ENCODE results near the gene FCRL3. TPM values are rescaled to one million over a fixed set of nuclear protein-coding genes. Genes with fewer than 3 reads are reported as not detected.

The FCRL3 gene
- total RNA-seq, result under 1 TPM in 1 of 2 experiments, not detected in 1; 0.05 TPM

GRCh38 chr1:157700732-157701131 is at the start of gene FCRL3:
FCRL3 (minus strand) TSS chr1:157700769; CDS start chr1:157700489, 280 bp downstream.

Other genes with a start within 250 kb of the FCRL3 start
- gene FCRL5, start 148.3 kb downstream of the FCRL3 start, total RNA-seq, result under 1 TPM in 1 of 2 experiments, not detected in 1; 0.08 TPM
- not detected for gene FCRL4, start 102.7 kb downstream of the FCRL3 start, total RNA-seq
- not detected for gene FCRL2, start 76.4 kb upstream of the FCRL3 start, total RNA-seq
- not detected for gene FCRL1, start 119.4 kb upstream of the FCRL3 start, total RNA-seq
- gene CD5L, start 141.0 kb upstream of the FCRL3 start, total RNA-seq, result not detected